Measurements from ENCODE around the gene MAP1LC3A. TPM values are rescaled to one million over a fixed set of nuclear protein-coding genes. Genes with fewer than 3 reads are reported as not detected.

Gene MAP1LC3A
- total RNA-seq, 1 experiment from 2014 or later = not detected

- H3K36me3 ChIP-seq (ENCODE audit: low read depth) = no peaks in the 10 kb centered on the region
- no peak overlapping the region for H3K27ac ChIP-seq
- H3K4me3 ChIP-seq = no peak overlapping the region
- intact Hi-C loops (cut with micrococcal nuclease; ENCODE audit: unreplicated experiment) = no loop called here
- no peak overlapping the region for H3K4me2 ChIP-seq
- H2AFZ ChIP-seq = no peak overlapping the region
- H3K9me2 ChIP-seq (ENCODE audit: insufficient read depth) = no peaks in the 10 kb centered on the region
- H3K4me1 ChIP-seq (replicated peaks; ENCODE audit: insufficient read depth) = peaks cover 6% of the 10 kb centered on the region; the same call in 1 of the 2 replicates
- POLR2A ChIA-PET (ENCODE audit: unreplicated experiment) = no interaction called here
- TF ChIP-seq EZH2 (IDR thresholded peaks at IDR 0.05; ENCODE audit: low read depth) = no peak
- TF ChIP-seq CTCF (conservative IDR thresholded peaks at IDR 0.05) = no peak
- H3K27me3 ChIP-seq (ENCODE audit: insufficient read depth, low read depth) = no peaks in the 10 kb centered on the region
- H4K20me1 ChIP-seq (ENCODE audit: insufficient read depth) = no peaks in the 10 kb centered on the region
- CTCF ChIA-PET = no interaction called here
- DNase-seq = no peak
- BruUV-seq (replicated peaks) = no TSS peak
- H3F3A ChIP-seq (ENCODE audit: insufficient read depth, low read depth) = no peaks in the 10 kb centered on the region; the same call in 1 of the 2 replicates
- H3K79me2 ChIP-seq (ENCODE audit: low read depth) = no peaks in the 10 kb centered on the region
- H3K9me3 ChIP-seq (ENCODE audit: insufficient read depth, low read depth) = no peaks in the 10 kb centered on the region
Measured at GRCh38 chr20:34546751-34547181, 11.8 kb upstream of the MAP1LC3A start.

GRCh38 chr20:34547844-34548613 is 10.5 kb upstream of the MAP1LC3A start:
- POLR2A ChIA-PET (ENCODE audit: unreplicated experiment) = interaction anchor here (0.6 kb wide), 2 partner anchors 479 to 497 kb away, joined by 5 to 6 read pairs; no protein-coding TSS in a partner anchor
- Histone ChIP-seq H3K9me3 (ENCODE audit: insufficient read depth, low read depth) (no peaks in the 10 kb centered on the region), H3K4me3 (no peak overlapping the region), H3K79me2 (ENCODE audit: low read depth) (no peaks in the 10 kb centered on the region), H2AFZ (no peak overlapping the region), H3K4me1 (replicated peaks; ENCODE audit: insufficient read depth) (peaks cover 6% of the 10 kb centered on the region; the same call in 1 of the 2 replicates), H3K27ac (no peak overlapping the region), H3K4me2 (no peak overlapping the region), H3K27me3 (ENCODE audit: insufficient read depth, low read depth) (no peaks in the 10 kb centered on the region), H4K20me1 (ENCODE audit: insufficient read depth) (no peaks in the 10 kb centered on the region), H3K36me3 (ENCODE audit: low read depth) (no peaks in the 10 kb centered on the region), H3K9me2 (ENCODE audit: insufficient read depth) (no peaks in the 10 kb centered on the region), H3F3A (ENCODE audit: insufficient read depth, low read depth) (no peaks in the 10 kb centered on the region; the same call in 1 of the 2 replicates)
- no TSS peak for BruUV-seq (replicated peaks)
- DNase-seq = no peak
- CTCF ChIA-PET = interaction anchor here (0.7 kb wide), 2 partner anchors 13 to 358 kb away, joined by 3 to 20 read pairs; no protein-coding TSS in a partner anchor
- no peak for TF ChIP-seq EZH2 (IDR thresholded peaks at IDR 0.05; ENCODE audit: low read depth)
- no peak for TF ChIP-seq CTCF (conservative IDR thresholded peaks at IDR 0.05)
- intact Hi-C loops (cut with micrococcal nuclease; ENCODE audit: unreplicated experiment) = no loop called here

- ChIA-PET POLR2A (ENCODE audit: unreplicated experiment) (interaction anchor here (0.6 kb wide), 1 partner anchor 24 kb away, joined by 3 read pairs; no protein-coding TSS in a partner anchor), CTCF (interaction anchor here (0.6 kb wide), 1 partner anchor 636 kb away, joined by 4 read pairs; no protein-coding TSS in a partner anchor)
- Histone ChIP-seq H3K9me2 (ENCODE audit: insufficient read depth) (no peaks in the 10 kb centered on the region), H3K27ac (no peak overlapping the region), H3K4me2 (no peak overlapping the region), H3F3A (ENCODE audit: insufficient read depth, low read depth) (no peaks in the 10 kb centered on the region), H2AFZ (no peak overlapping the region), H3K9me3 (ENCODE audit: insufficient read depth, low read depth) (no peaks in the 10 kb centered on the region), H3K79me2 (ENCODE audit: low read depth) (no peaks in the 10 kb centered on the region), H3K36me3 (ENCODE audit: low read depth) (no peaks in the 10 kb centered on the region), H4K20me1 (ENCODE audit: insufficient read depth) (no peaks in the 10 kb centered on the region), H3K4me3 (no peak overlapping the region), H3K27me3 (ENCODE audit: insufficient read depth, low read depth) (no peaks in the 10 kb centered on the region), H3K4me1 (replicated peaks; ENCODE audit: insufficient read depth) (peaks cover 6% of the 10 kb centered on the region; the same call in 1 of the 2 replicates)
- peak; percentile 67 to 76 for DNase-seq
- intact Hi-C loops (cut with micrococcal nuclease; ENCODE audit: unreplicated experiment) = no loop called here
- BruUV-seq (replicated peaks) = no TSS peak
- no peak for TF ChIP-seq CTCF (conservative IDR thresholded peaks at IDR 0.05)
- TF ChIP-seq EZH2 (IDR thresholded peaks at IDR 0.05; ENCODE audit: low read depth) = no peak
Measured at GRCh38 chr20:34549291-34549928, 9.1 kb upstream of the MAP1LC3A start.

Measured in PC-9 (cell line).